H1 (cell line): ENCODE data around the gene DOCK11. TPM values are rescaled to one million over a fixed set of nuclear protein-coding genes. Genes with fewer than 3 reads are reported as not detected.

ENCODE experiments used
- CBX5 ChIP-seq: fragments of 300-800, 300-1000 bp; sonication (generic); IDR thresholded peaks from 2 replicates; pipeline ENCODE4 v1.7.1; 2016; ENCODE audit warnings: antibody characterized with exemption, low read length, low read depth
- CTBP2 ChIP-seq: IDR thresholded peaks from 2 replicates; pipeline ENCODE4 v1.7.0; 2011; ENCODE audit warnings: borderline replicate concordance, mild to moderate bottlenecking, moderate library complexity, mixed read lengths, low read length; ENCODE audit not compliant: insufficient read depth, insufficient read length
- EZH2 ChIP-seq: fragments of 200-600 bp; sonication (generic); IDR thresholded peaks from 2 replicates; pipeline ENCODE4 v1.7.1; 2012; ENCODE audit warnings: low read depth, mild to moderate bottlenecking, moderate library complexity, low read length, inconsistent platforms; ENCODE audit not compliant: severe bottlenecking
- NANOG ChIP-seq: IDR thresholded peaks from 2 replicates; pipeline ENCODE4 v1.6.1; 2011; ENCODE audit warnings: low read length, low read depth, mild to moderate bottlenecking, inconsistent platforms; ENCODE audit not compliant: insufficient read depth, poor library complexity, severe bottlenecking
- SIX5 ChIP-seq: IDR thresholded peaks from 2 replicates; pipeline ENCODE4 v1.6.1; 2011; ENCODE audit warnings: mild to moderate bottlenecking, low read depth, low read length
- SP4 ChIP-seq: IDR thresholded peaks from 2 replicates; pipeline ENCODE4 v1.6.1; 2012; ENCODE audit warnings: low read length, inconsistent platforms
- polyA plus RNA-seq, 7 experiments: library from polyadenylated mRNA; depleted of rRNA in 3 of 7; stranded (reverse) in 5 of 7; unstranded in 2 of 7; fragments of >200 nt in 5 of 7; fragments of 200-250 nt in 2 of 7; gene quantifications; 1 replicate in 5 of 7; 2 replicates in 1 of 7; 4 replicates in 1 of 7; pipeline versions ENCODE4 v1.2.1 to v1.2.3, GENCODE V29; 2011 to 2013; ENCODE audit warnings: missing spikeins in 2 of 7, mixed read lengths in 2 of 7
- total RNA-seq: library from RNA; stranded (reverse); fragmentation: NEBNext Ultra II Directional; extraction: Animal tissue kit (Norgen Biotek cat#: 25700); gene quantifications from 2 replicates; pipeline ENCODE4 v1.2.1, GENCODE V29; 2021

DOCK11 gene
- total and polyA plus RNA-seq, 2 of the 8 experiments (the other 6 are each of a cell fraction or from before 2014, with no cell fraction given) = 4.9 to 12.0 TPM

DNA sequence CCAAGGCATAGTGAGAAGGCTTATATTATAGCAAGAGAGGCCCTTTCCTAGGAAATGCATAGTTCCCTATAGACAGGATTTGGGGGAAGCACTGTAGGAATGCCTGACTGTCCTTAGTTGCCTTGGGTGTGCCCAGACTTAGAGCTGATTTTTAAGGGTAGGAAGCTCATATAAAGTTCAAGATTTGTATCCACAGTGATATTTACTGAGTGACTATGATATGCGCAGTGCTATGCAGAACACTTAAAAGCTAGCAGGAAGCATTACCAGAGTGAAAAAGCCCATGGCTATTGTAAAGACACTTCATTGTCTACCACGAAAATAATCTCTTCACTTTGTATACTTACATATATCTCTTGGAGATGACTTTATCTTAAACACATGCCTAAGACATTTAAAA, 181.7 kb downstream of the DOCK11 start (continued):
- TF ChIP-seq CBX5 (no peak), SP4 (no peak), NANOG (no peak), SIX5 (no peak), EZH2 (no peak), CTBP2 (no peak)
